ENCODE data around the gene TAF11L12.
"Not testable (repeated sequence)": the region's sequence is repeated elsewhere in the genome, so short reads cannot be mapped to it uniquely, and the experiment has no call there.

Gene TAF11L12

GRCh38 chr5:17610092-17610491 is at the start of gene TAF11L12:
TAF11L12 (plus strand) TSS chr5:17610392.
- not testable (repeated sequence) for H3K4me3 ChIP-seq, H3K27ac ChIP-seq

GRCh38 chr5:17585658-17586057 is 24.5 kb upstream of the TAF11L12 start, which contains the start of gene TAF11L7:
TAF11L7 (minus strand) TSS chr5:17585758.
- H3K27ac ChIP-seq, H3K4me3 ChIP-seq: not testable (repeated sequence)

DNA sequence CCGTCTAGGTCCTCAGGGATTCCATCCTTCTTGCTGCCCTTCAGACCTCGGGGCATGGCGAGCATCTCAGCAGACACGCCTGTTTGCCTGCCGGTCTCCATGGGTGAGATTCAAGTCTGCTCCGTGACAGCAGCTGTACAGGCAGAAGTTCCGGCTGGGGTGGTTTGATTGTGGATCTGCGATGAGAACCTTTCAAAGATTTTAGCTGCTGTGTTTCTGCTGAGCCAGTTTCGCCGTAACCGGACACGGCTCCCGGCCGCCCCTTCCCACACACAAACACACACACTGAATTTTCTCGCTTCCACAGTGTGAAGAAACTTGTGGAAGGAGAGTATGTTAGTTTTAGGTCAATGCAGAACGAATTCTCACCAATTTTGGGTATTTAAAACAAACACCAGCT is 19.3 kb upstream of the TAF11L12 start, which contains the start of gene TAF11L8:
Gene TAF11L8 (minus strand): TSS at position 101 of the 400 bp plus-strand sequence.
- H3K4me3 ChIP-seq = not testable (repeated sequence)

GRCh38 chr5:17594255-17594654 is 15.9 kb upstream of the TAF11L12 start, which contains the start of gene TAF11L9:
TAF11L9 (minus strand) TSS chr5:17594394.
- not testable (repeated sequence) for H3K27ac ChIP-seq, H3K4me3 ChIP-seq

More for the DNA sequence above, 19.3 kb upstream of the TAF11L12 start, which contains the start of gene TAF11L8:
- not testable (repeated sequence) for H3K27ac ChIP-seq

GRCh38 chr5:17597728-17598127 is 12.5 kb upstream of the TAF11L12 start, which contains the start of gene TAF11L10:
TAF11L10 (minus strand) TSS chr5:17597828.
- H3K27ac ChIP-seq, H3K4me3 ChIP-seq: not testable (repeated sequence)

DNA sequence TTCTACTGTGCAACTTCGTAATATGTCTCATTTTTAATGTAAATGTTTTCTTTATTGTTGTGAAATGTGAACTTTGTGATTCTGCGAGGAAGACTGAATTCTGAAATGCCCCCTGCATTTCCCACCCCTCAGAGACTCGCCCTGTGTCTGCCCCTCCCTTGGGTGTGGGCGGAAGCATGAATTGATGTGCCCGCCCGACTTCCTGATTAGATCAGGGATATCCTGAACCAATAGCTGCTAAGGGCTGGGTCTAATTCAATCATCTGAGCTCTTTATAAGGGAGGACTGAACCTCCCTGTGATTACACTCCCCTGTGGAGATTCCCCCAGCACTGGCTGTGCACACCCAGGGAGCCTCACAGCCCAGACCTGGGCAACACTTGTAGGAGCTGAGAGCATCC is 6.3 kb upstream of the TAF11L12 start, which contains the start of gene TAF11L11:
Gene TAF11L11 (plus strand): TSS at position 304 of the 400 bp plus-strand sequence.
- not testable (repeated sequence) for H3K4me3 ChIP-seq, H3K27ac ChIP-seq

DNA sequence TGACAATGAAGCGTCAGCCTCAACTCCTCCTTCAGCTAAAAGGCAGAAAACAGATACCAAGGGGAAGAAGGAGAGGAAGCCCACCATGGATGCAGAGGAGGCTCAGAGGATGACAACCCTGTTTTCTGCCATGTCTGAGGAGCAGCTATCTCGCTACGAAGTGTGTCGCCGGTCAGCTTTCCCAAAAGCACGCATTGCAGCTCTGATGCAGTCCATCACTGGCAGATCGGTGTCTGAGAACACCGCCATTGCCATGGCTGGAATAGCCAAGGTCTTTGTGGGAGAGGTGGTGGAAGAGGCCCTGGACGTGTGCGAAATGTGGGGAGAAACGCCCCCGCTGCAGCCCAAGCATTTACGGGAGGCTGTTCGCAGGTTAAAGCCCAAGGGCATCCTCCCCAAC is 5.2 kb upstream of the TAF11L12 start:
- H3K4me3 ChIP-seq = no peak overlapping the region
- no peak overlapping the region for H3K27ac ChIP-seq

- not testable (repeated sequence) for H3K4me3 ChIP-seq, H3K27ac ChIP-seq
Observed at GRCh38 chr5:17607461-17607860, 2.7 kb upstream of the TAF11L12 start.

GRCh38 chr5:17614872-17615605 is 4.8 kb downstream of the TAF11L12 start:
- no peak overlapping the region for H3K27ac ChIP-seq
- H3K4me3 ChIP-seq = no peak overlapping the region

- Histone ChIP-seq H3K27ac (no peak overlapping the region), H3K4me3 (no peak overlapping the region)
Observed at GRCh38 chr5:17619354-17619753, 9.2 kb downstream of the TAF11L12 start.

- Histone ChIP-seq H3K27ac (no peak overlapping the region), H3K4me3 (no peak overlapping the region)
Observed at GRCh38 chr5:17620627-17621026, 10.4 kb downstream of the TAF11L12 start.

DNA sequence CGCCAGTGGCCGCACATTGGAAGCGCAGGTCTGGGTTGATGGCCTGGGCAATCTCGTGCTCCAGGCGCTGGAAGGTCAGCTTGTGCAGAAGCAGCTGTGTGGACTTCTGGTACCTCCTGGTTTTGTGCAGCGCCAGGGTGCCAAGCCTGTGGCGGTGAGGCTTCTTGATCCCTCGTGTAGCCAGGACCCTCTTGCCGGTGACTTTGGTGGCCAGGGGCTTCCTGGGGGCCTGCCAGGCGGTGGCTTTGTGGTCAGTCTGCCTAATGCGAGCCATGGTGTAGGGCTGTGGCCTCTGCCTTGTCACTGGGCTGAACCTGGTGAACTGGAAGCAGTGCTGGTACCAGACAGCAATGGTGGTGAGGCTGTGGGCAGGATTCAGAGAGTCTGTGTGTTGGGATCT is 15.5 kb downstream of the TAF11L12 start:
- no peak overlapping the region for H3K27ac ChIP-seq
- H3K4me3 ChIP-seq = no peak overlapping the region

DNA sequence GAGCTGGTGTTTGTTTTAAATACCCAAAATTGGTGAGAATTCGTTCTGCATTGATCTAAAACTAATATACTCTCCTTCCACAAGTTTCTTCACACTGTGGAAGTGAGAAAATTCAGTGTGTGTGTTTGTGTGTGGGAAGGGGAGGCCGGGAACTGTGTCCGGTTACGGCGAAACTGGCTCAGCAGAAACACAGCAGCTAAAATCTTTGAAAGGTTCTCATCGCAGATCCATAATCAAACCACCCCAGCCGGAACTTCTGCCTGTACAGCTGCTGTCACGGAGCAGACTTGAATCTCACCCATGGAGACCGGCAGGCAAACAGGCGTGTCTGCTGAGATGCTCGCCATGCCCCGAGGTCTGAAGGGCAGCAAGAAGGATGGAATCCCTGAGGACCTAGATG is 21.6 kb downstream of the TAF11L12 start, which contains the start of gene TAF11L13:
Gene TAF11L13 (plus strand): TSS at position 301 of the 400 bp plus-strand sequence.
- H3K27ac ChIP-seq, H3K4me3 ChIP-seq: not testable (repeated sequence)

DNA sequence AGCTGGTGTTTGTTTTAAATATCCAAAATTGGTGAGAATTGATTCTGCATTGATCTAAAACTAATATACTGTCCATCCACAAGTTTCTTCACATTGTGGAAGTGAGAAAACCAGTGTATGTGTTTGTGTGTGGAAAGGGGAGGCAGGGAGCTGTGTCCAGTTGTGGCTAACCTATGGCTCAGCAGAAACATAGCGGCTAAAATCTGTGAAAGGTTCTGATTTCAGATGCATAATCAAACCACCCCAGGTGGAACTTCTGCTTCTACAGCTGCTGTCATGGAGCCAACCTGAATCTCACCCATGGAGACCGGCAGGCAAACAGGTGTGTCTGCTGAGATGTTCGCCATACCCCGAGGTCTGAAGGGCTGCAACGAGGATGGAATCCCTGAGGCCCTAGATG is 24.0 kb downstream of the TAF11L12 start, which contains the start of gene TAF11L14:
Gene TAF11L14 (plus strand): TSS at position 301 of the 400 bp plus-strand sequence.
- no peak within 1 kb of the TSS for H3K4me3 ChIP-seq
- H3K27ac ChIP-seq = no peak within 1 kb of the TSS

DNA sequence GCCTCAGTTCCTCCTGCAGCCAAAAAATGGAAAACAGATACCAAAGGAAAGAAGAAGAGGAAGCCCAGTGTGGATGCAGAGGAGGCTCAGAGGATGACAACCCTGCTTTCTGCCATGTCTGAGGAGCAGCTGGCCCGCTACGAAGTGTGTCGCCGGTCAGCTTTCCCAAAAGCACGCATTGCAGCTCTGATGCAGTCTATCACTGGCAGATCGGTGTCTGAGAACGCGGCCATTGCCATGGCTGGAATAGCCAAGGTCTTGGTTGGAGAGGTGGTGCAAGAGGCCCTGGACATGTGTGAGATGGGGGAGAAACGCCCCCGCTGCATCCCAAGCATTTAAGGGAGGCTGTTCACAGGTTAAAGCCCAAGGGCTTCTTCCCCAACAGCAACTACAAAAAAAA is 39.0 kb downstream of the TAF11L12 start:
- H3K27ac ChIP-seq, H3K4me3 ChIP-seq: not testable (repeated sequence)

GRCh38 chr5:17655201-17655759 is 45.1 kb downstream of the TAF11L12 start:
- not testable (repeated sequence) for H3K4me3 ChIP-seq, H3K27ac ChIP-seq

DNA sequence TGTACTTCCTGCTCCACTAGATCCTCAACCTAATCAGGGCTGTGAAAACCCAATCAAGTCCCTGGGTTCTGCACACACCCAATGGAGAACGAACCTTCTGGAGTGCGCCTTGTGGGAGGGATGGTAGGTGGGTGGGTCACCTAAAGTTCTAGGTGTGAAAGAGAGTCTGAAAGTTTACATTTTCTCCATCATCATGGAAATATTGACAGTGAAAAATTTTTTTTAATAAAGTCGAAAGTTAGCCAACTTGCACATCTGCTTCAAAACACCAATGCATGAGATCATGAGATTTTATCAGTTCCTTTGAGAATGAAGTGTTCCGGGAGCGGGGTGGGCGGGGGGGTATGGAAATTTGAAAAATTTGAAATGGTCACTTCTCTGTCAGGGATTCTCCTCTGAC is 45.7 kb downstream of the TAF11L12 start:
- Histone ChIP-seq H3K27ac (no peak overlapping the region), H3K4me3 (no peak overlapping the region)

All from skin epidermis (tissue), 12 donors.